ENCODE data around the gene CAMK4.

GRCh38 chr5:111408817-111409216 is 184.6 kb downstream of the CAMK4 start:
- no peak for TF ChIP-seq CTCF (optimal IDR thresholded peaks at IDR 0.05 in 1 of 3, IDR thresholded peaks at IDR 0.05 in 1 of 3, conservative IDR thresholded peaks at IDR 0.05 in 1 of 3; ENCODE audit: extremely low read depth in 1 of 3, insufficient read depth in 2 of 3, low read length in 3 of 3)
- TF ChIP-seq EZH2 (IDR thresholded peaks at IDR 0.05; ENCODE audit: low read length): no peak

All from keratinocyte (primary cell).